Measurements from ENCODE around the gene TMEM131.
A peak's percentile ranks its signal among the peaks of the same experiment; 100 is the strongest.

Gene TMEM131

GRCh38 chr2:97871096-97871780, 124.5 kb downstream of the TMEM131 start:
- no peak overlapping the region for H3K27ac ChIP-seq (replicated peaks; ENCODE audit: low read length)
- no peak for DNase-seq (ENCODE audit: low spot score)

DNA sequence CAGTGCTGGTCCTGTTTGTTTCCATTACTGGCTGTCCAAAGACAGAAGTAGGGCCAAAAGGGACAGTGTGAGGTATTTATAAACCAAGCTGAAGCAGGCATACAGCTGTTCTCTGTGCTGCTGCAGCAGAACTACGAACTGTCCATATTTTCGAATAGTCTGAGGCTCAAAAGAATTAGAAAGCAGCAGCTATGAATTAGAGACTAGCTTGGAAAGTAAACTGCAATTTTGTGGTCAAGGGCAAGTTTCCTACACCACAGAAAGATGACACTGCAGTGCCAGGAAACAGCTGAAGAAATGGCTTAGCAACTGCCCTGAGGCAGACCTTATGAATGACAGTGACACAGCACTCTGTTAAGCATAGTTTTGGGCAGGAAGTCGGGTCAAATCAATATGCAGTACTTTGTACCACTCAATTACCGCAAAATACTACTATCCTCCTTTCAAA, 125.3 kb downstream of the TMEM131 start:
- H3K27ac ChIP-seq (replicated peaks; ENCODE audit: low read length) = no peak overlapping the region

More at GRCh38 chr2:97871096-97871780, 124.5 kb downstream of the TMEM131 start:
- Histone ChIP-seq H3K79me1 (ENCODE audit: low read depth, low read length) (peaks cover 2% of the 10 kb centered on the region), H3K27me3 (ENCODE audit: control insufficient read depth in 3 of 3, insufficient read depth in 3 of 3, low read depth in 1 of 3, low read length in 3 of 3) (no peaks in the 10 kb centered on the region), H3K9me3 (replicated peaks in 1 of 2; ENCODE audit: control insufficient read depth in 2 of 2, insufficient read depth in 1 of 2, low read depth in 1 of 2, low read length in 2 of 2) (peaks cover 5 to 26% of the 10 kb centered on the region in 2 donors), H2AFZ (ENCODE audit: low read length) (no peak overlapping the region), H4K8ac (ENCODE audit: low read depth, low read length) (no peak overlapping the region), H3K4me2 (ENCODE audit: insufficient read depth, low read length, poor library complexity, severe bottlenecking) (no peak overlapping the region), H3K4me3 (ENCODE audit: low read length in 2 of 2) (no peak overlapping the region), H2BK12ac (ENCODE audit: low read length) (no peak overlapping the region), H3K4me1 (ENCODE audit: control insufficient read depth in 2 of 2, insufficient read depth in 1 of 2, low read depth in 1 of 2, low read length in 2 of 2) (peaks cover 4 to 25% of the 10 kb centered on the region in 2 donors), H3K18ac (ENCODE audit: low read length) (no peak overlapping the region), H2AK5ac (ENCODE audit: low read depth, low read length) (no peak overlapping the region), H2BK5ac (ENCODE audit: low read length) (no peak overlapping the region), H2BK15ac (ENCODE audit: low read length) (no peak overlapping the region), H3K9ac (ENCODE audit: low read depth, low read length, poor library complexity) (no peak overlapping the region), H3K23ac (ENCODE audit: low read depth, low read length, poor library complexity) (no peak overlapping the region), H3K14ac (ENCODE audit: low read length) (no peak overlapping the region), H4K91ac (ENCODE audit: low read depth, low read length, poor library complexity) (no peak overlapping the region), H3K36me3 (replicated peaks in 1 of 2; ENCODE audit: control insufficient read depth in 2 of 2, insufficient read depth in 2 of 2, low read length in 2 of 2) (no peaks in the 10 kb centered on the region), H3K4ac (ENCODE audit: low read length) (no peak overlapping the region), H2BK120ac (ENCODE audit: low read depth, low read length) (no peak overlapping the region)
- WGBS, 2 donors (ENCODE audit: extremely low coverage in 2 of 2, insufficient read length in 2 of 2, insufficient replicate concordance in 1 of 2) = no CpG with 5 or more reads among the region's 4 CpGs

DNA sequence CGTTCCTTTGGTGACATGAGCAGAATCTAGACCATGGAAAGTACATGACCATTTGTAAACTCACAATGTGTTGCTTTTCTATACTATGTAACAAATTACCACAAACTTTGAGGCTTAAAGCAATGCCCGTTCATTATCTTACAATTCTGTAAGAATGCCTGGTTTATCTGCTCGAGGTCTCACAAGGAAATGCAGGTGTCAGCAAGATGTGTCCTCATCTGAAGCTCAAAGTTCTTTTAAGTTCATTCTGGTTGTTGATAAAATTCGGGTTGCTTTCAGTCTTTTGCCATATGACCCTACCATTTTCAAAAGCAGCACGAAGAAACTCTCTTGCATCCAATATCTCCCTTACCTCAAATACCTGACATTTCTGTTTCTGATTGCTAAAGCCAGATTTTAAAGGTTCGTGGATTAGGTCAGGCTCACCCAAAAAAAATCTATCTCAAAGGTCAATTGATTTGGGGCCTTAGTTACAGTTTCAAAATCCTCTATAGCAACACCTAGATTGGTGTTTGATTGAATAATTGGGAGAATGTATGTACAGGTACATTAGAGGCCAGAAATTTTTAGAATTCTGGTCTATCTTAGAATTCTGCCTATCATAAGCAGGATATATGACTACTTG, 125.9 kb downstream of the TMEM131 start:
- peaks cover 4 to 25% of the 10 kb centered on the region in 2 donors for H3K4me1 ChIP-seq (ENCODE audit: control insufficient read depth in 2 of 2, insufficient read depth in 1 of 2, low read depth in 1 of 2, low read length in 2 of 2)
- no peak overlapping the region for H4K8ac ChIP-seq (ENCODE audit: low read depth, low read length)
- H3K27ac ChIP-seq (replicated peaks; ENCODE audit: low read length) = no peak overlapping the region
- no peak overlapping the region for H3K4me2 ChIP-seq (ENCODE audit: insufficient read depth, low read length, poor library complexity, severe bottlenecking)
- no peak overlapping the region for H3K9ac ChIP-seq (ENCODE audit: low read depth, low read length, poor library complexity)
- no peak for DNase-seq (ENCODE audit: low spot score)
- WGBS, 2 donors (ENCODE audit: extremely low coverage in 2 of 2, insufficient read length in 2 of 2, insufficient replicate concordance in 1 of 2) = no CpG with 5 or more reads among the region's 6 CpGs
- H3K23ac ChIP-seq (ENCODE audit: low read depth, low read length, poor library complexity) = no peak overlapping the region
- H3K4ac ChIP-seq (ENCODE audit: low read length) = no peak overlapping the region
- no peak overlapping the region for H3K18ac ChIP-seq (ENCODE audit: low read length)
- no peak overlapping the region for H4K91ac ChIP-seq (ENCODE audit: low read depth, low read length, poor library complexity)
- no peak overlapping the region for H3K14ac ChIP-seq (ENCODE audit: low read length)
- no peaks in the 10 kb centered on the region for H3K27me3 ChIP-seq (ENCODE audit: control insufficient read depth in 3 of 3, insufficient read depth in 3 of 3, low read depth in 1 of 3, low read length in 3 of 3)
- peaks cover 5 to 26% of the 10 kb centered on the region in 2 donors for H3K9me3 ChIP-seq (replicated peaks in 1 of 2; ENCODE audit: control insufficient read depth in 2 of 2, insufficient read depth in 1 of 2, low read depth in 1 of 2, low read length in 2 of 2)
- no peak overlapping the region for H2BK120ac ChIP-seq (ENCODE audit: low read depth, low read length)
- H2BK5ac ChIP-seq (ENCODE audit: low read length) = no peak overlapping the region
- no peak overlapping the region for H2AK5ac ChIP-seq (ENCODE audit: low read depth, low read length)
- no peak overlapping the region for H3K4me3 ChIP-seq (ENCODE audit: low read length in 2 of 2)
- H2AFZ ChIP-seq (ENCODE audit: low read length) = no peak overlapping the region
- no peak overlapping the region for H2BK15ac ChIP-seq (ENCODE audit: low read length)
- no peaks in the 10 kb centered on the region for H3K36me3 ChIP-seq (replicated peaks in 1 of 2; ENCODE audit: control insufficient read depth in 2 of 2, insufficient read depth in 2 of 2, low read length in 2 of 2)
- H3K79me1 ChIP-seq (ENCODE audit: low read depth, low read length) = peaks cover 2% of the 10 kb centered on the region
- no peak overlapping the region for H2BK12ac ChIP-seq (ENCODE audit: low read length)

More for the DNA sequence above, 125.3 kb downstream of the TMEM131 start:
- Histone ChIP-seq H3K14ac (ENCODE audit: low read length) (no peak overlapping the region), H3K4me2 (ENCODE audit: insufficient read depth, low read length, poor library complexity, severe bottlenecking) (no peak overlapping the region), H3K18ac (ENCODE audit: low read length) (no peak overlapping the region), H3K9ac (ENCODE audit: low read depth, low read length, poor library complexity) (no peak overlapping the region), H3K4me1 (ENCODE audit: control insufficient read depth in 2 of 2, insufficient read depth in 1 of 2, low read depth in 1 of 2, low read length in 2 of 2) (peaks cover 4 to 25% of the 10 kb centered on the region in 2 donors), H4K8ac (ENCODE audit: low read depth, low read length) (no peak overlapping the region), H2BK15ac (ENCODE audit: low read length) (no peak overlapping the region), H3K27me3 (ENCODE audit: control insufficient read depth in 3 of 3, insufficient read depth in 3 of 3, low read depth in 1 of 3, low read length in 3 of 3) (no peaks in the 10 kb centered on the region), H2BK12ac (ENCODE audit: low read length) (no peak overlapping the region), H3K4me3 (ENCODE audit: low read length in 2 of 2) (no peak overlapping the region), H2AK5ac (ENCODE audit: low read depth, low read length) (no peak overlapping the region), H2BK120ac (ENCODE audit: low read depth, low read length) (no peak overlapping the region), H3K79me1 (ENCODE audit: low read depth, low read length) (peaks cover 2% of the 10 kb centered on the region), H2BK5ac (ENCODE audit: low read length) (no peak overlapping the region), H2AFZ (ENCODE audit: low read length) (no peak overlapping the region), H3K23ac (ENCODE audit: low read depth, low read length, poor library complexity) (no peak overlapping the region), H3K4ac (ENCODE audit: low read length) (no peak overlapping the region), H4K91ac (ENCODE audit: low read depth, low read length, poor library complexity) (no peak overlapping the region), H3K9me3 (replicated peaks in 1 of 2; ENCODE audit: control insufficient read depth in 2 of 2, insufficient read depth in 1 of 2, low read depth in 1 of 2, low read length in 2 of 2) (peaks cover 5 to 26% of the 10 kb centered on the region in 2 donors), H3K36me3 (replicated peaks in 1 of 2; ENCODE audit: control insufficient read depth in 2 of 2, insufficient read depth in 2 of 2, low read length in 2 of 2) (no peaks in the 10 kb centered on the region)
- WGBS, 2 donors (ENCODE audit: extremely low coverage in 2 of 2, insufficient read length in 2 of 2, insufficient replicate concordance in 1 of 2) = no CpG with 5 or more reads among the region's 4 CpGs
- no peak for DNase-seq (ENCODE audit: low spot score)

- H3K79me1 ChIP-seq (ENCODE audit: low read depth, low read length) = peaks cover 2% of the 10 kb centered on the region
- no CpG with 5 or more reads among the region's 5 CpGs for WGBS, 2 donors (ENCODE audit: extremely low coverage in 2 of 2, insufficient read length in 2 of 2, insufficient replicate concordance in 1 of 2)
- no peaks in the 10 kb centered on the region for H3K36me3 ChIP-seq (replicated peaks in 1 of 2; ENCODE audit: control insufficient read depth in 2 of 2, insufficient read depth in 2 of 2, low read length in 2 of 2)
- H3K27ac ChIP-seq (replicated peaks; ENCODE audit: low read length) = no peak overlapping the region
- no peak overlapping the region for H4K8ac ChIP-seq (ENCODE audit: low read depth, low read length)
- no peak overlapping the region for H3K9ac ChIP-seq (ENCODE audit: low read depth, low read length, poor library complexity)
- no peak overlapping the region for H2AFZ ChIP-seq (ENCODE audit: low read length)
- H3K4me1 ChIP-seq (ENCODE audit: control insufficient read depth in 2 of 2, insufficient read depth in 1 of 2, low read depth in 1 of 2, low read length in 2 of 2) = peaks cover 4 to 25% of the 10 kb centered on the region in 2 donors
- no peak overlapping the region for H3K4ac ChIP-seq (ENCODE audit: low read length)
- no peak overlapping the region for H3K4me2 ChIP-seq (ENCODE audit: insufficient read depth, low read length, poor library complexity, severe bottlenecking)
- H4K91ac ChIP-seq (ENCODE audit: low read depth, low read length, poor library complexity) = no peak overlapping the region
- H2AK5ac ChIP-seq (ENCODE audit: low read depth, low read length) = no peak overlapping the region
- no peak overlapping the region for H2BK12ac ChIP-seq (ENCODE audit: low read length)
- no peaks in the 10 kb centered on the region for H3K27me3 ChIP-seq (ENCODE audit: control insufficient read depth in 3 of 3, insufficient read depth in 3 of 3, low read depth in 1 of 3, low read length in 3 of 3)
- peaks cover 5 to 26% of the 10 kb centered on the region in 2 donors for H3K9me3 ChIP-seq (replicated peaks in 1 of 2; ENCODE audit: control insufficient read depth in 2 of 2, insufficient read depth in 1 of 2, low read depth in 1 of 2, low read length in 2 of 2)
- H2BK120ac ChIP-seq (ENCODE audit: low read depth, low read length) = no peak overlapping the region
- no peak overlapping the region for H3K23ac ChIP-seq (ENCODE audit: low read depth, low read length, poor library complexity)
- no peak overlapping the region for H3K18ac ChIP-seq (ENCODE audit: low read length)
- H2BK15ac ChIP-seq (ENCODE audit: low read length) = no peak overlapping the region
- H3K14ac ChIP-seq (ENCODE audit: low read length) = no peak overlapping the region
- H3K4me3 ChIP-seq (ENCODE audit: low read length in 2 of 2) = no peak overlapping the region
- DNase-seq (ENCODE audit: low spot score) = peak; percentile 9
- no peak overlapping the region for H2BK5ac ChIP-seq (ENCODE audit: low read length)
These were observed 126.6 kb downstream of the TMEM131 start for GRCh38 chr2:97868986-97869721.

All from neuronal stem cell (in vitro differentiated cells).